BLaER1 treated with 17β-estradiol and CSF1 and Interleukin-3, amounts not matched to agents 10 nM and 100 nM (cell line): ENCODE measurements around the gene TUBD1.
"Not testable (repeated sequence)": the region's sequence is repeated elsewhere in the genome, so short reads cannot be mapped to it uniquely, and the experiment has no call there.

Experiments used
- H3K27ac ChIP-seq, 11 experiments: shearing (Covaris generic); formaldehyde crosslinking; 2 replicates each; pipeline ENCODE4 v1.8.1; 2022
- H3K27me3 ChIP-seq, 11 experiments: shearing (Covaris generic); formaldehyde crosslinking; 2 replicates each; pipeline ENCODE4 v1.8.1; 2022
- H3K36me3 ChIP-seq, 11 experiments: shearing (Covaris generic); formaldehyde crosslinking; 2 replicates each; pipeline ENCODE4 v1.8.1; 2022
- H3K4me1 ChIP-seq, 10 experiments: shearing (Covaris generic); formaldehyde crosslinking; 2 replicates each; pipeline ENCODE4 v1.8.1; 2022
- H3K4me2 ChIP-seq, 11 experiments: shearing (Covaris generic); formaldehyde crosslinking; 2 replicates each; pipeline ENCODE4 v1.8.1; 2022
- H3K4me3 ChIP-seq, 10 experiments: shearing (Covaris generic); formaldehyde crosslinking; 2 replicates each; pipeline ENCODE4 v1.8.1; 2022
- H3K9ac ChIP-seq, 11 experiments: shearing (Covaris generic); formaldehyde crosslinking; 2 replicates each; pipeline ENCODE4 v1.8.1; 2022
- H3K9me3 ChIP-seq, 11 experiments: shearing (Covaris generic); formaldehyde crosslinking; replicated peaks in 1 of 11; 2 replicates each; pipeline ENCODE4 v1.8.1; 2022
- H4K20me1 ChIP-seq, 11 experiments: shearing (Covaris generic); formaldehyde crosslinking; 2 replicates each; pipeline ENCODE4 v1.8.1; 2022
- Cebpa-rat ChIP-seq, 11 experiments: shearing (Covaris generic); IDR thresholded peaks; 2 replicates each; pipeline ENCODE4 v1.8.1; 2022

TUBD1 gene

DNA sequence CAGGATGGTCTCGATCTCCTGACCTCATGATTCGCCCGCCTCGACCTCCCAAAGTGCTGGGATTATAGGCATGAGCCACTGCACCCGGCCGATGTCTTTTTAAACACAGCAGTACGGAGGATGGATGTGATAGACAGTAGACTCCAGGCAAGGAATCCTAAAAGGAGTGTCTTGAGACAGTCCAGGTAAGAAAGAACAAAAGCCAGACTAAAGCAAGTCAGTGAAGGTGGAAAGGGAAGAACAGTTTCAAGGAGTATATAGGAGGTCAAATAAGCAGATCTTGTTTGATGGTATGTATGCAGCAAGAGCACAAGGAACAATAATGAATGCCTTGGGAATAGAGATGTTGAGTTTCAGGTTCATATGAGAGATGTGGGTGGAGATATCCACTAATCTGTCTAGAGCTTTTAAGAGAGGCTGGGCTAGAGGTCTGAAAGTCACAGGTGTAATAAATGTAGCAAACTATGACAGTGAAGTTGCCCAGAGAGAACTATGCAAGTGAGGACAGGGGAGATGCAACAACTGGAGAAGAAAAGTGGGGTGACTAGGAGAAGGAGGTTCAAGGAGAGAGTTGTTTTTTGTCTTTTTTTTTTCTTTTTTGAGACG lies 4.5 kb downstream of the TUBD1 start:
- H3K4me2 ChIP-seq = no peak overlapping the region
- peaks cover 9 to 18% (median 15%) of the 10 kb centered on the region in 10 experiments for H3K4me1 ChIP-seq
- no peaks in the 10 kb centered on the region for H3K9me3 ChIP-seq
- no peak overlapping the region for H3K4me3 ChIP-seq
- H3K27ac ChIP-seq = no peak overlapping the region
- no peaks in the 10 kb centered on the region for H3K27me3 ChIP-seq
- peaks cover 0 to 10% (median 0%) of the 10 kb centered on the region in 11 experiments; a peak in 5 of 22 replicates for H4K20me1 ChIP-seq
- H3K36me3 ChIP-seq = peaks cover 41 to 81% (median 62%) of the 10 kb centered on the region in 11 experiments
- H3K9ac ChIP-seq = no peak overlapping the region
- TF ChIP-seq Cebpa-rat (IDR thresholded peaks at IDR 0.05) = no peak

- TF ChIP-seq Cebpa-rat (IDR thresholded peaks at IDR 0.05) = no peak
- no peaks in the 10 kb centered on the region for H3K9me3 ChIP-seq
- no peak overlapping the region for H3K4me2 ChIP-seq
- H3K27me3 ChIP-seq = no peaks in the 10 kb centered on the region
- no peaks in the 10 kb centered on the region for H3K4me1 ChIP-seq
- peaks cover 65 to 100% (median 90%) of the 10 kb centered on the region in 11 experiments for H3K36me3 ChIP-seq
- H3K4me3 ChIP-seq = no peak overlapping the region
- H4K20me1 ChIP-seq = peaks cover 0 to 9% (median 0%) of the 10 kb centered on the region in 11 experiments; a peak in 2 of 22 replicates
- no peak overlapping the region for H3K9ac ChIP-seq
- no peak overlapping the region for H3K27ac ChIP-seq
These were observed 7.9 kb downstream of the TUBD1 start for GRCh38 chr17:59884861-59885260.

GRCh38 chr17:59878624-59879023 lies 14.1 kb downstream of the TUBD1 start:
- Histone ChIP-seq H3K27ac (no peak overlapping the region), H3K9ac (no peak overlapping the region), H3K36me3 (peaks cover 68 to 100% (median 93%) of the 10 kb centered on the region in 11 experiments), H4K20me1 (no peaks in the 10 kb centered on the region), H3K4me3 (no peak overlapping the region), H3K9me3 (no peaks in the 10 kb centered on the region), H3K27me3 (no peaks in the 10 kb centered on the region), H3K4me2 (no peak overlapping the region), H3K4me1 (peaks cover 0 to 11% (median 2%) of the 10 kb centered on the region in 10 experiments; a peak in 8 of 20 replicates)
- no peak for TF ChIP-seq Cebpa-rat (IDR thresholded peaks at IDR 0.05)

- Histone ChIP-seq H3K4me3 (no peak overlapping the region), H3K27me3 (no peaks in the 10 kb centered on the region), H4K20me1 (no peaks in the 10 kb centered on the region), H3K27ac (no peak overlapping the region), H3K9me3 (no peaks in the 10 kb centered on the region), H3K4me2 (no peak overlapping the region), H3K36me3 (peaks cover 66 to 100% (median 93%) of the 10 kb centered on the region in 11 experiments), H3K9ac (no peak overlapping the region), H3K4me1 (peaks cover 0 to 11% (median 2%) of the 10 kb centered on the region in 10 experiments; a peak in 8 of 20 replicates)
- no peak for TF ChIP-seq Cebpa-rat (IDR thresholded peaks at IDR 0.05)
These were observed 14.8 kb downstream of the TUBD1 start for GRCh38 chr17:59877965-59878364.

- H3K4me2 ChIP-seq = peak overlapping the region in 1 of 11 experiments; percentile 8; a peak in 2 of 22 replicates
- no peak overlapping the region for H3K9ac ChIP-seq
- peaks cover 60 to 100% (median 92%) of the 10 kb centered on the region in 11 experiments for H3K36me3 ChIP-seq
- peak in 3 of 11 experiments; percentile 15 to 61 (median 17); a peak in 3 of 22 replicates for TF ChIP-seq Cebpa-rat (IDR thresholded peaks at IDR 0.05)
- peaks cover 0 to 11% (median 2%) of the 10 kb centered on the region in 10 experiments; a peak in 8 of 20 replicates for H3K4me1 ChIP-seq
- H3K9me3 ChIP-seq = no peaks in the 10 kb centered on the region
- H3K4me3 ChIP-seq = no peak overlapping the region
- H3K27me3 ChIP-seq = no peaks in the 10 kb centered on the region
- H3K27ac ChIP-seq = peak overlapping the region in 2 of 11 experiments; percentile 17 to 33; a peak in 2 of 22 replicates
- no peaks in the 10 kb centered on the region for H4K20me1 ChIP-seq
These were observed 16.6 kb downstream of the TUBD1 start for GRCh38 chr17:59876107-59876506.

GRCh38 chr17:59874376-59874775 lies 18.4 kb downstream of the TUBD1 start:
- no peaks in the 10 kb centered on the region for H3K9me3 ChIP-seq
- no peak for TF ChIP-seq Cebpa-rat (IDR thresholded peaks at IDR 0.05)
- no peak overlapping the region for H3K9ac ChIP-seq
- no peak overlapping the region for H3K27ac ChIP-seq
- peaks cover 0 to 11% (median 2%) of the 10 kb centered on the region in 10 experiments; a peak in 8 of 20 replicates for H3K4me1 ChIP-seq
- no peaks in the 10 kb centered on the region for H3K27me3 ChIP-seq
- H4K20me1 ChIP-seq = no peaks in the 10 kb centered on the region
- peaks cover 49 to 100% (median 82%) of the 10 kb centered on the region in 11 experiments for H3K36me3 ChIP-seq
- H3K4me2 ChIP-seq = no peak overlapping the region
- H3K4me3 ChIP-seq = no peak overlapping the region

DNA sequence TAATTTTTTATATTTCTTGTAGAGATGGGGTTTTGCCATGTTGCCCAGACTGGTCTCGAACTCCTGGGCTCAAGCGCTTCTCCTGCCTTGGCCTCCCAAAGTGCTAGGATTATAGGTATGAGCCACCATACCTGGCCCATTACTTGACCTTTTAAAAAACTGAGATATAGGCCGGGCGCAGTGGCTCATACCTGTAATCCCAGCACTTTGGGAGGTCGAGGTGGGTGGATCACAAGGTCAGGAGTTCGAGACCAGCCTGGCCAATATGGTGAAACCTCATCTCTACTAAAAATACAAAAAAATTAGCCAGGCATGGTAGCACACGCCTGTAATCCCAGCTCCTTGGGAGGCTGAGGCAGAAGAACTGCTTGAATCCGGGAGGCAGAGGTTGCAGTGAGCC lies 19.3 kb downstream of the TUBD1 start:
- H4K20me1 ChIP-seq, H3K27ac ChIP-seq, H3K9ac ChIP-seq, H3K9me3 ChIP-seq, H3K4me3 ChIP-seq, H3K4me2 ChIP-seq, H3K27me3 ChIP-seq: not testable (repeated sequence)
- Histone ChIP-seq H3K4me1 (peaks cover 0 to 11% (median 2%) of the 10 kb centered on the region in 10 experiments; a peak in 8 of 20 replicates), H3K36me3 (peaks cover 48 to 96% (median 72%) of the 10 kb centered on the region in 11 experiments)

- no peak overlapping the region for H3K4me2 ChIP-seq
- H3K9me3 ChIP-seq = no peaks in the 10 kb centered on the region
- TF ChIP-seq Cebpa-rat (IDR thresholded peaks at IDR 0.05) = no peak
- H4K20me1 ChIP-seq = no peaks in the 10 kb centered on the region
- H3K4me1 ChIP-seq = peaks cover 0 to 11% (median 2%) of the 10 kb centered on the region in 10 experiments; a peak in 8 of 20 replicates
- peaks cover 37 to 94% (median 63%) of the 10 kb centered on the region in 11 experiments for H3K36me3 ChIP-seq
- H3K27me3 ChIP-seq = no peaks in the 10 kb centered on the region
- no peak overlapping the region for H3K4me3 ChIP-seq
- H3K27ac ChIP-seq = no peak overlapping the region
- H3K9ac ChIP-seq = no peak overlapping the region
These were observed 20.4 kb downstream of the TUBD1 start for GRCh38 chr17:59872351-59872750.

DNA sequence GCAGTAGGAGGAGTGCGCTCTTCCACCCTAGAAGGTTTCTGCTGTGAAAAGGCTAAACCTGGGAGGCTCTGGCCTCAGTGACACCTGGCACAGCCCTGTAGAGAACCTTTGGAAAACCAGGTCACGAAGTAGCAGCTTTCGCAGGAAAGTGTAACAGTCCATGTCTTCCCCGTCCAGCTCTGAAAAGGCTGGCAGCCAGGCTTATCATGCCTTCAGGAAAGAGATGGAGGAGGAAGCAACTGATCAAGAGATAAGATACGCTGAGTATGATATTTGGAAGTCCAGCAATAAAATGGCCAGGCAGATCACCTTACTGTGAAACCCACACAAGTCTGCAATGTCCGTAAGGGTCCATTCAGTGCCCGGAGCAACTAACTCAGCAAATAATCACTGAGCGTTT lies 22.3 kb downstream of the TUBD1 start:
- no peak for TF ChIP-seq Cebpa-rat (IDR thresholded peaks at IDR 0.05)
- H3K4me1 ChIP-seq = peaks cover 0 to 2% (median 0%) of the 10 kb centered on the region in 10 experiments; a peak in 2 of 20 replicates

DNA sequence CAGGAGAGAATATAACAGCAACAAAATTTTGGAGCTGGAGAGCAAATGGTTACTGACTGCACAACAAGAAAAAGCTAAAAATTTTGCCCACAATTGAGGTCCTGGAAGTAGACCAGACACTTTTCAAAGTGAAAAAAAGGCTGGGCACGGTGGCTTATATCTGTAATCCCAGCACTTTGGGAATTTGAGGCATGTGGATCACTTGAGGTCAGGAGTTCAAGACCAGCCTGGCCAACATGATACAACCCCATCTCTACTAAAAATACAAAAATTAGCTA lies 22.9 kb downstream of the TUBD1 start:
- Histone ChIP-seq H3K4me1 (peaks cover 0 to 8% (median 0%) of the 10 kb centered on the region in 10 experiments; a peak in 4 of 20 replicates), H3K4me2 (no peak overlapping the region), H4K20me1 (no peaks in the 10 kb centered on the region), H3K27me3 (no peaks in the 10 kb centered on the region), H3K9me3 (no peaks in the 10 kb centered on the region), H3K4me3 (no peak overlapping the region), H3K27ac (no peak overlapping the region), H3K36me3 (peaks cover 15 to 94% (median 55%) of the 10 kb centered on the region in 11 experiments), H3K9ac (no peak overlapping the region)
- no peak for TF ChIP-seq Cebpa-rat (IDR thresholded peaks at IDR 0.05)

More for the DNA sequence above, 22.3 kb downstream of the TUBD1 start:
- Histone ChIP-seq H3K36me3 (peaks cover 21 to 94% (median 58%) of the 10 kb centered on the region in 11 experiments), H3K9me3 (no peaks in the 10 kb centered on the region), H3K4me2 (no peak overlapping the region), H3K27ac (no peak overlapping the region), H3K27me3 (no peaks in the 10 kb centered on the region), H3K4me3 (no peak overlapping the region), H3K9ac (no peak overlapping the region), H4K20me1 (no peaks in the 10 kb centered on the region)
